NB4 (cell line): Measurements from ENCODE around the gene PRG3.

Experiments used
- DNase-seq: peaks from one replicate; pipeline ENCODE4 v3.0.0; 2010; ENCODE audit warnings: low read depth
- H3K4me3 ChIP-seq: one replicate; pipeline ENCODE4 v1.5.1; 2011; ENCODE audit warnings: mild to moderate bottlenecking, low read depth, low read length, moderate library complexity
- CTCF ChIP-seq: IDR thresholded peaks from one replicate; pipeline ENCODE4 v1.5.1; 2012; ENCODE audit warnings: low read depth, low read length
- MAX ChIP-seq: IDR thresholded peaks from 2 replicates; pipeline ENCODE4 v1.6.1; 2011; ENCODE audit warnings: low read depth, low read length
- MYC ChIP-seq: IDR thresholded peaks from 2 replicates; pipeline ENCODE4 v1.6.1; 2011; ENCODE audit warnings: low read depth, low read length
- POLR2A ChIP-seq: IDR thresholded peaks from 2 replicates; pipeline ENCODE4 v1.6.1; 2011; ENCODE audit warnings: mild to moderate bottlenecking; ENCODE audit not compliant: insufficient read length; ENCODE audit errors: extremely low read depth

Gene PRG3

GRCh38 chr11:57359396-57359795, 21.6 kb downstream of the PRG3 start:
- TF ChIP-seq POLR2A (no peak), MYC (no peak), MAX (no peak), CTCF (no peak)
- H3K4me3 ChIP-seq: no peak overlapping the region
- DNase-seq: no peak

- no peak for DNase-seq
- no peak overlapping the region for H3K4me3 ChIP-seq
- no peak for TF ChIP-seq MAX
- TF ChIP-seq CTCF: no peak
- TF ChIP-seq POLR2A: no peak
- TF ChIP-seq MYC: no peak
These were observed 22.0 kb downstream of the PRG3 start for GRCh38 chr11:57358991-57359390.

GRCh38 chr11:57358543-57358961, 22.4 kb downstream of the PRG3 start:
- DNase-seq: no peak
- no peak overlapping the region for H3K4me3 ChIP-seq
- TF ChIP-seq CTCF (no peak), POLR2A (no peak), MAX (no peak), MYC (no peak)

- H3K4me3 ChIP-seq: no peak overlapping the region
- TF ChIP-seq MAX: no peak
- TF ChIP-seq POLR2A: no peak
- no peak for TF ChIP-seq MYC
- TF ChIP-seq CTCF: no peak
- no peak for DNase-seq
These were observed 23.1 kb downstream of the PRG3 start for GRCh38 chr11:57357856-57358255.

GRCh38 chr11:57357310-57357709, 23.6 kb downstream of the PRG3 start:
- no peak for DNase-seq
- no peak overlapping the region for H3K4me3 ChIP-seq
- TF ChIP-seq MAX: no peak
- TF ChIP-seq CTCF: no peak
- no peak for TF ChIP-seq MYC
- no peak for TF ChIP-seq POLR2A

GRCh38 chr11:57356268-57356667, 24.7 kb downstream of the PRG3 start:
- H3K4me3 ChIP-seq: no peak overlapping the region
- no peak for DNase-seq
- TF ChIP-seq MYC (no peak), MAX (no peak), POLR2A (no peak), CTCF (no peak)
